ENCODE measurements around the gene GTF2H3. TPM values are rescaled to one million over a fixed set of nuclear protein-coding genes. Genes with fewer than 3 reads are reported as not detected.

GTF2H3 gene
- total and polyA plus RNA-seq, 9 of the 15 experiments (the other 6 are each of a cell fraction or from before 2014, with no cell fraction given): 22.7 to 99.7 (median 49.6) TPM

- TF ChIP-seq ZBTB11 (CRISPR knock-in tag; IDR thresholded peaks at IDR 0.05): peak; percentile 82 to 96 (median 85); a peak in 5 of 6 replicates
- TF ChIP-seq ZSCAN32 (CRISPR knock-in tag; IDR thresholded peaks at IDR 0.05): no peak
- no peak for TF ChIP-seq ZNF740 (CRISPR knock-in tag; IDR thresholded peaks at IDR 0.05)
- no peak for TF ChIP-seq ZNF740 (tag; IDR thresholded peaks at IDR 0.05)
- TF ChIP-seq FOXA1 (IDR thresholded peaks at IDR 0.05; ENCODE audit: borderline replicate concordance): no peak
- no peak for TF ChIP-seq SNAPC5 (CRISPR knock-in tag; IDR thresholded peaks at IDR 0.05)
- no peak for TF ChIP-seq ZNF253 (CRISPR knock-in tag; conservative IDR thresholded peaks at IDR 0.05)
- TF ChIP-seq ZNF408 (CRISPR knock-in tag; IDR thresholded peaks at IDR 0.05; ENCODE audit: low read depth): no peak
- TF ChIP-seq ZNF511 (CRISPR knock-in tag; IDR thresholded peaks at IDR 0.05): no peak; the same call in 1 of the 2 replicates
- no peak; the same call in 1 of the 2 replicates for TF ChIP-seq HBP1 (CRISPR knock-in tag; IDR thresholded peaks at IDR 0.05)
- TF ChIP-seq IRF1 (CRISPR knock-in tag; IDR thresholded peaks at IDR 0.05; ENCODE audit: borderline replicate concordance): no peak
- TF ChIP-seq SMAD1 (IDR thresholded peaks at IDR 0.05; ENCODE audit: low read depth, low read length, partially characterized antibody): peak; percentile 93
- TF ChIP-seq ARID4B (CRISPR knock-in tag; IDR thresholded peaks at IDR 0.05): peak; percentile 99
Observed at GRCh38 chr12:123633379-123634141, at the start of gene GTF2H3, which contains the start of gene EIF2B1 (continued).

Measured in K562 (cell line).